PFSK-1 (cell line): Measurements from ENCODE around the gene ZNF227.

Source experiments
- FOXP2 ChIP-seq: optimal IDR thresholded peaks from 2 replicates; pipeline ENCODE3; 2011; ENCODE audit warnings: borderline replicate concordance, control low read depth, inconsistent platforms; ENCODE audit not compliant: insufficient read depth; ENCODE audit errors: extremely low read length, extremely low read depth
- POLR2AphosphoS5 ChIP-seq: IDR thresholded peaks from 2 replicates; pipeline ENCODE4 v1.6.1; 2012; ENCODE audit warnings: low read depth, mild to moderate bottlenecking, control low read depth, low read length, moderate library complexity
- SIN3A ChIP-seq: IDR thresholded peaks from 2 replicates; pipeline ENCODE4 v1.6.1; 2012; ENCODE audit warnings: mild to moderate bottlenecking, low read length, moderate library complexity, borderline replicate concordance; ENCODE audit not compliant: insufficient read depth
- TAF1 ChIP-seq: IDR thresholded peaks from 2 replicates; pipeline ENCODE4 v1.6.1; 2012; ENCODE audit warnings: low read length, control low read depth, borderline replicate concordance; ENCODE audit not compliant: insufficient read depth
- TF ChIP-seq, protein P1 (sequence below), 2 experiments: IDR thresholded peaks; 2 replicates each; pipeline versions ENCODE4 v1.6.1 to v1.8.0; 2011 to 2012; ENCODE audit warnings: low read depth in 2 of 2, low read length in 2 of 2, control low read depth in 1 of 2, inconsistent platforms in 1 of 2, mild to moderate bottlenecking in 1 of 2, moderate library complexity in 1 of 2; ENCODE audit not compliant: insufficient read depth in 1 of 2

ZNF227 gene

DNA sequence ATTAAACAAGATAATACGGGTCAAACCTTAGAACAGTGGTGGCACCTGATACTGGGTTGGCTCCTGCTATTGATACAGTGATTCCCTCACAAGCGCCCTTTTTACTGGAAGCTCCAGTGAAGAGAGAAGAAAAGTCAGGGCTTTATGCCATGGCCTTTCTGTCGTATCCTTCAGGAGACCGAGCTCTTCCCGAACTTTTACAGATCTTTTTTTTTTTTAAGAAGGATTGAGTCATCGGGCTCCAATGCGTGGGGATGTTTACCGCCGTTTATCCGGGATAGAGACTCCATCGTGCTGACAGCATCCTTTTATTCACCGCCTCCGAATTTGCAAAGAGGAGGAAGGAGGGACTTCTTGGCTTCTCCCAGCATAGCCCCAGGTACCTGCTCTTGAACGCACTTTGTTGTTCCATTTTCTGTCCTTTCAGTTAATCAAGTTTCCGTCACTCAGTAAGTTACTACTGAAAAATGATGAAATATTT, 574 bp downstream of the ZNF227 start:
- TF ChIP-seq POLR2AphosphoS5 (peak; percentile 6; the same call in 1 of the 2 replicates), FOXP2 (no peak)

DNA sequence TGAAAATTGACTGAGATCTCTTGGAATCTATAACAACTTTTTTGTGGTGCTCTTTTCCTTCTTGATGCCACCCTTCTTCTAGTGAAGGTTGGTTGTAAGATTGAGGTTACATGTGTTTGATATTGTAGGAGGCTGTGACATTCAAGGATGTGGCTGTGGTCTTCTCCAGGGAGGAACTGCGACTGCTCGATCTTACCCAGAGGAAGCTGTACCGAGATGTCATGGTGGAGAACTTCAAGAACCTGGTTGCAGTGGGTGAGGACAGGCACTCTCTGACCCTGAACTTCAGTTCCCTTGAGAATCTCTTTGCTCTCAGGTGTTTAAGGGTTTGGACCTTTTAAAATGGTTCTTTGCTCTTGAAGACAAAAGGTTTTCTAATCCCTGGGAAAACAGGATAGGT, 16.0 kb downstream of the ZNF227 start:
- TF ChIP-seq TAF1: no peak
- TF ChIP-seq SIN3A: no peak
- TF ChIP-seq POLR2AphosphoS5: no peak
- TF ChIP-seq FOXP2: no peak
- TF ChIP-seq, protein P1, sequence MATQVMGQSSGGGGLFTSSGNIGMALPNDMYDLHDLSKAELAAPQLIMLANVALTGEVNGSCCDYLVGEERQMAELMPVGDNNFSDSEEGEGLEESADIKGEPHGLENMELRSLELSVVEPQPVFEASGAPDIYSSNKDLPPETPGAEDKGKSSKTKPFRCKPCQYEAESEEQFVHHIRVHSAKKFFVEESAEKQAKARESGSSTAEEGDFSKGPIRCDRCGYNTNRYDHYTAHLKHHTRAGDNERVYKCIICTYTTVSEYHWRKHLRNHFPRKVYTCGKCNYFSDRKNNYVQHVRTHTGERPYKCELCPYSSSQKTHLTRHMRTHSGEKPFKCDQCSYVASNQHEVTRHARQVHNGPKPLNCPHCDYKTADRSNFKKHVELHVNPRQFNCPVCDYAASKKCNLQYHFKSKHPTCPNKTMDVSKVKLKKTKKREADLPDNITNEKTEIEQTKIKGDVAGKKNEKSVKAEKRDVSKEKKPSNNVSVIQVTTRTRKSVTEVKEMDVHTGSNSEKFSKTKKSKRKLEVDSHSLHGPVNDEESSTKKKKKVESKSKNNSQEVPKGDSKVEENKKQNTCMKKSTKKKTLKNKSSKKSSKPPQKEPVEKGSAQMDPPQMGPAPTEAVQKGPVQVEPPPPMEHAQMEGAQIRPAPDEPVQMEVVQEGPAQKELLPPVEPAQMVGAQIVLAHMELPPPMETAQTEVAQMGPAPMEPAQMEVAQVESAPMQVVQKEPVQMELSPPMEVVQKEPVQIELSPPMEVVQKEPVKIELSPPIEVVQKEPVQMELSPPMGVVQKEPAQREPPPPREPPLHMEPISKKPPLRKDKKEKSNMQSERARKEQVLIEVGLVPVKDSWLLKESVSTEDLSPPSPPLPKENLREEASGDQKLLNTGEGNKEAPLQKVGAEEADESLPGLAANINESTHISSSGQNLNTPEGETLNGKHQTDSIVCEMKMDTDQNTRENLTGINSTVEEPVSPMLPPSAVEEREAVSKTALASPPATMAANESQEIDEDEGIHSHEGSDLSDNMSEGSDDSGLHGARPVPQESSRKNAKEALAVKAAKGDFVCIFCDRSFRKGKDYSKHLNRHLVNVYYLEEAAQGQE (IDR thresholded peaks at IDR 0.05; ENCODE audit: insufficient read depth in 1 of 2, low read depth in 2 of 2, low read length in 2 of 2): no peak

DNA sequence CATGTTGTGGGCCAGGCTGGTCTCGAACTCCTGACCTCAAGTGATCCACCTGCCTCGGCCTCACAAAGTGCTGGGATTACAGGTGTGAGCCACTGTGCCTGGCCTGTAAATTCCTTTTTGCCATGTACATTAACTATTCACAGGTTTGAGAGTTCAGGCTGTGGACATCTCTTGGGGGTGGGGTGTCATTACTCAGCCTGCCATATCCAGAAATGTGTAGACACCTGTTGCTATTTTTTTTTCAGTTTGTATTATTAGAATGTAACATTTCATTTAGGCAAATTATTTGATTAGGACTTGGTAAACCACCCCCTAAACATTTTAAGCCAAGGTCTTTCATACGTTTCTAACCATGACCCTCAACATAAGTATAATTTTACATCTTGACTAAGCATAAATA, 20.5 kb downstream of the ZNF227 start:
- TF ChIP-seq FOXP2: no peak
- no peak for TF ChIP-seq SIN3A
- TF ChIP-seq TAF1: no peak
- TF ChIP-seq POLR2AphosphoS5: no peak
- TF ChIP-seq, protein P1 (IDR thresholded peaks at IDR 0.05; ENCODE audit: insufficient read depth in 1 of 2, low read depth in 2 of 2, low read length in 2 of 2): no peak

DNA sequence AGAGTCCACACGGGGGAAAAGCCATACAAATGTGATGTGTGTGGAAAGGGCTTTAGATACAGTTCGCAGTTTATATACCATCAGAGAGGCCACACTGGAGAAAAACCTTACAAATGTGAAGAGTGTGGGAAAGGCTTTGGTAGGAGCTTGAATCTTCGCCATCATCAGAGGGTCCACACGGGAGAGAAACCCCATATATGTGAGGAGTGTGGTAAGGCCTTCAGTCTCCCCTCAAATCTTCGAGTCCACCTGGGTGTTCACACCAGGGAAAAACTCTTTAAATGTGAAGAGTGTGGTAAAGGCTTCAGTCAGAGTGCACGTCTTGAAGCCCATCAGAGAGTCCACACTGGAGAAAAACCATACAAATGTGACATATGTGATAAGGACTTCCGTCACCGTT, 24.1 kb downstream of the ZNF227 start:
- TF ChIP-seq FOXP2 (no peak), TAF1 (no peak), POLR2AphosphoS5 (no peak), SIN3A (no peak)
- TF ChIP-seq, protein P1 (IDR thresholded peaks at IDR 0.05; ENCODE audit: insufficient read depth in 1 of 2, low read depth in 2 of 2, low read length in 2 of 2): no peak

DNA sequence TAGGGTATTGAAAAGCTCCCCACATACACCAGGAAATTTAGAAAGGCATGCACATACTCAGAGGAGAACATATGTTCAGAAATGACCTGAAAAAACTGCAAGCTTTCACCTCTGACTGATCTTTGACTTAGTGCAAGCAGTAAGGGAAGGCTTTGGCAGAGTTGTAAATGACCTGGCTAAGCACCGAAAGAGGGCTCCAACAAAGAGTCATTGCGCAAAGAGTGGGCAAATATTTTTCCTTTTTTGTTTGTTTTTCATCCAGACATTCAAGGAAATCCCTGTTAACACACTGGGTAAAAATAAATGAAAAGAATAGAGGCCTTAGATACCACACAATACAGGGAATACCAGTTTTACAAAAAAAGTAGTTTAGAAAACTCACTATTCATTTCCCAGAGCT, 42.2 kb downstream of the ZNF227 start:
- TF ChIP-seq SIN3A: no peak
- TF ChIP-seq, protein P1 (IDR thresholded peaks at IDR 0.05; ENCODE audit: insufficient read depth in 1 of 2, low read depth in 2 of 2, low read length in 2 of 2): no peak
- TF ChIP-seq POLR2AphosphoS5: no peak
- TF ChIP-seq FOXP2: no peak
- no peak for TF ChIP-seq TAF1
